Mucosa of rectum (tissue), 2 donors: ENCODE data around the gene AKAP13.
"Not testable (repeated sequence)": the region's sequence is repeated elsewhere in the genome, so short reads cannot be mapped to it uniquely, and the experiment has no call there.

Source experiments
- H3K27ac ChIP-seq, 2 donors: one replicate each; pipeline ENCODE4 v1.7.0; 2013; ENCODE audit warnings: inconsistent platforms in 2 of 2, low read depth in 2 of 2, low read length in 2 of 2
- H3K27me3 ChIP-seq, 2 donors: one replicate each; pipeline ENCODE4 v1.7.0; 2013; ENCODE audit warnings: low read length in 2 of 2; ENCODE audit not compliant: control insufficient read depth in 2 of 2, insufficient read depth in 2 of 2
- H3K36me3 ChIP-seq, 2 donors: one replicate each; pipeline ENCODE4 v1.7.0; 2013; ENCODE audit warnings: low read length in 2 of 2; ENCODE audit not compliant: control insufficient read depth in 2 of 2, insufficient read depth in 2 of 2
- H3K4me1 ChIP-seq, 2 donors: one replicate each; pipeline ENCODE4 v1.7.0; 2013; ENCODE audit warnings: low read length in 2 of 2, mild to moderate bottlenecking in 1 of 2; ENCODE audit not compliant: control insufficient read depth in 2 of 2, insufficient read depth in 2 of 2
- H3K4me3 ChIP-seq, 2 donors: one replicate each; pipeline ENCODE4 v1.7.0; 2013; ENCODE audit warnings: low read length in 2 of 2
- H3K9ac ChIP-seq, 2 donors: one replicate each; pipeline ENCODE4 v1.7.0; 2013; ENCODE audit warnings: low read length in 2 of 2, low read depth in 1 of 2, mild to moderate bottlenecking in 1 of 2
- H3K9me3 ChIP-seq, 2 donors: one replicate each; pipeline ENCODE4 v1.7.0; 2013; ENCODE audit warnings: low read length in 2 of 2; ENCODE audit not compliant: control insufficient read depth in 2 of 2
- donor health status: healthy.
- donor health status: Normal muscosa, but diverticular disease.

Gene AKAP13

DNA sequence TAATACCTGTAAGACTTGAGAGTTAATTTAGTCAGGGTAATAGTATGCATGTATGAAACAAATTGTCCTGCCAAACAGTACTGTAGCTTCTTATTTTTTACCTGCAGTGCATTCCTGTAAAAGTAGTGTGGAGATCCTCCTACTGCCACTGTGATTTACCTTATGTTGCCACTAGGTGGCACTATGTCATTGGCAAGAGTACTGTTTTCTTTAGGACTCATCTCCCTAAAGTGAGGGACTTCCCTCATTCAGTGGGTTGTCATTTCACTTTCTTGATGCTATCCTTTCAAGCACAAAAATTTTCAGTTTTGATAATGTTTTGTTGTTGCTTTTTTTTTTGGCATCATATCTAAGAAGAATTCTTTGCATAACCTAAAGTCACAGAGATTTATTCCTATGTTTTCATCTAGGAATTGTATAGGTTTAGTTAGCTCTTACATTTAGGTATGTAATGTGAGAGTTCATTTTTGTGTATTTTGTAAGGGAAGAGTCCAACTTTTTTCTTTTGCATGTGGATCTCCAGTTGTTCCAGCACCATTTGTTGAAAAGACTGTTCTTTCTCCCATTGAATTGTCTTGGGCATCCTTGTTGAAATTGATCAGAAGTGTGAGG is 105.7 kb downstream of the AKAP13 start:
- H3K27me3 ChIP-seq = no peaks in the 10 kb centered on the region
- no peaks in the 10 kb centered on the region for H3K9me3 ChIP-seq
- no peak overlapping the region for H3K9ac ChIP-seq
- peaks cover 0 to 5% of the 10 kb centered on the region in 2 donors for H3K4me1 ChIP-seq
- H3K4me3 ChIP-seq = no peak overlapping the region
- peaks cover 2 to 3% of the 10 kb centered on the region in 2 donors for H3K36me3 ChIP-seq
- H3K27ac ChIP-seq = no peak overlapping the region

DNA sequence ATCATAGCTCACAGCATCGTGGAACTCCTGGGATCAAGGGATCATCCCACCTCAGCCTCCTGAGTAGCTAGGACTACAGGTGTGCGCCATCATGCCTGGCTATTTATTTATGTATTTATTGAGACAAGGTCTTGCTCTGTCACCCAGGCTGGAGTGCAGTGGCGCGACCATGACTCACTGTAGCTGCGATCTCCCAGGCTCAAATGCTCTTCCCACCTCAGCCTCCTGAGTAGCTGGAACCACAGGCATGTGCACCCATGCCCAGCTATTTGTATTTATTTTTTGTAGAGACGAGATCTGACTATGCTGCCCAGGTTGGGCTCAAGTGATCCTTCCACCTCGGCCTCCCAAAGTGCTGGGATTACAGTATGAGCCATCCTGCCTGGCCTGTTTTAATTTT is 107.4 kb downstream of the AKAP13 start:
- H3K9me3 ChIP-seq, H3K36me3 ChIP-seq, H3K4me1 ChIP-seq, H3K27me3 ChIP-seq, H3K9ac ChIP-seq, H3K27ac ChIP-seq, H3K4me3 ChIP-seq: not testable (repeated sequence)

DNA sequence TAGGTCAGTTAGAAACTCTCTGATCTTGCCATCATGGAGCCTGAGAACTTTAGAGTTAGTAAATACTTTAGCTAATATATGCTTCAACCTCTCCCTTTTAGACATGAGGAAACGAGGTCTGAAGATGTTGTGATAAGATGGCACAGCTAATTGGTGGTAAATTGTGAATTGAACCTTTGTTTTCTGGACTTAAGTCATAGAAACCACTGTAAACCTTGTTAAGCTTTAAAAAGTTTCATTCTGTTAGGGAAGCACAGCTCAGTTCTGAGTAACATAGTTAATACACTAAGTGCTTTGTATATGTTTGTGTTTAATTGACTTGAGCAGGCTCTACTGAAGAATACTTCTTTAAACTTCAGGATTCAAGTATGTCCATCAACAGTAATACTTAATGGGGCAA is 108.6 kb downstream of the AKAP13 start:
- peaks cover 2 to 3% of the 10 kb centered on the region in 2 donors for H3K36me3 ChIP-seq
- peaks cover 0 to 7% of the 10 kb centered on the region in 2 donors for H3K4me1 ChIP-seq
- no peak overlapping the region for H3K9ac ChIP-seq
- no peak overlapping the region for H3K4me3 ChIP-seq
- H3K27ac ChIP-seq = no peak overlapping the region
- H3K9me3 ChIP-seq = no peaks in the 10 kb centered on the region
- no peaks in the 10 kb centered on the region for H3K27me3 ChIP-seq

DNA sequence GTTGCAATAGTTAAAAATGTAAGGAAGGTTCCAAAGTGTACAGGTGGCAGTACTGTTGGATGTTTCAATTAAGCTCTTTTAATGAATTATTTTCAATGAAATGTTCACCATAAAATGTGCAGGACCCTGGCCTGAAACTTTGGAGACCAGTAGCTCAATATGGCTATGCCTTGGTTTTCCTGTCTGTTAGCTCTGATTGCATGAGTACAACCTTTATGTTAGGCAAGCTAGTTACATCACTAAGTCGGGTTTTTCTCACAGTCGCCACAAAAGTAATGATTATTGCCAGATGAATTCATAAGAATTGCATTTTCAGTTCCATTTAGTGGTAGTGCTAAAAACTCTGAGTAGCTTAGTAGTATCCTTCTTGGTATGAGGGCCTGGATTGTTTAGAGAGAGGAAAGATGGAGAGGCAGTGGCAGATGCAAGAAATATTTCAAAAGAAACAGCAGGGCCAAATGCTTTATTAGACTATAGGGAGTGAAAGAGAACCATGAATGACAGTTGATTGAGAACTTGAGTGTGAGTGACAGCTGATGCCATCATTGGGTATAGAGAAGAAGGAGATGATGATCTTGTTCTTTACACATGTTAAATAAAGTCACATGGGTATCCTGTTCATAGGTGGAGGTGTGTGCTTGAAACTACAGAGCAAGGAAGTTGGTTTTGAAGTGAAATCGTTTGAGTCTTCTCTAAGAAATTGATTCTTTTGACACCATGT is 109.5 kb downstream of the AKAP13 start:
- H3K9ac ChIP-seq = no peak overlapping the region
- no peak overlapping the region for H3K4me3 ChIP-seq
- no peaks in the 10 kb centered on the region for H3K27me3 ChIP-seq
- H3K4me1 ChIP-seq = peaks cover 0 to 16% of the 10 kb centered on the region in 2 donors
- peaks cover 2 to 3% of the 10 kb centered on the region in 2 donors for H3K36me3 ChIP-seq
- no peaks in the 10 kb centered on the region for H3K9me3 ChIP-seq
- H3K27ac ChIP-seq = no peak overlapping the region

DNA sequence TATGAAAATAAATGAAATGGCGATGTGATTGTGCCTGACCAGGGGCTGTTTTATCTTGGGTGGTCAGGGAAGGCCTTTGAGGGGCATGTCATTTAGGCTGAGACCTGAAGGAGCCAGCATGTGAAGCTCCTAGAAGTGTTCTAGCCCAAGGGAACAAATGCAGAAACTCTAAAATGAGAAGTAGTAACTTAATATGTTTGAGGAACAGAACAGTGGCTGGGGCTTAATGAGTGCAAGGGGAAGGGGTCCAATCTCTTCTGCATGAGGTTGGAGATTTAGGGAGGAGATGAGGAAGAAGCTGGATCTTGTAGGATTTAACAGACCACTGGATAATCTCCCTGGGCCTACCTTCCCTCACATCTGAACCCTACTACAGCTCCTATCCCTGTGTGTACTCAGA is 110.5 kb downstream of the AKAP13 start:
- no peak overlapping the region for H3K9ac ChIP-seq
- H3K9me3 ChIP-seq = no peaks in the 10 kb centered on the region
- no peaks in the 10 kb centered on the region for H3K27me3 ChIP-seq
- peaks cover 0 to 22% of the 10 kb centered on the region in 2 donors for H3K4me1 ChIP-seq
- H3K27ac ChIP-seq = no peak overlapping the region
- peaks cover 2 to 3% of the 10 kb centered on the region in 2 donors for H3K36me3 ChIP-seq
- H3K4me3 ChIP-seq = no peak overlapping the region

DNA sequence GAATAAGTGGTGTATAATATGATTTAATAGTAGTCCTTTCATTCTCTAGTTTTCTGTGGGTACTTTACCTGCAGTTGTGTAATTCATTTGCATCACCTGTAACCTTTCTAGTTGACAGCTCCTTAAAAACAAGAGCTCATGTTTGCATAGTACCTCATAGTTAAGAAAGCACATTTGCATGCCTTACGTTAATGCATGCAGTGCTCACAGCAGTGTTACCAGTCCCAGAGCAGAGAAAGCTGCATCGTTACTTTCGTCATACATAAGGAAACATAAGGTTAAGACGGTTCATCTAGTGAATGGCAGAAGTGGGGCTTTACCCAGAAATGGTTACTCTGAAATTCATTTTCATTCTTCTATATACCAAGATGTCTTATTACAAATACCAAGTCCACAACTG is 111.3 kb downstream of the AKAP13 start:
- H3K4me3 ChIP-seq = no peak overlapping the region
- H3K4me1 ChIP-seq = peaks cover 0 to 22% of the 10 kb centered on the region in 2 donors
- H3K9ac ChIP-seq = no peak overlapping the region
- no peak overlapping the region for H3K27ac ChIP-seq
- H3K36me3 ChIP-seq = peaks cover 2 to 3% of the 10 kb centered on the region in 2 donors
- no peaks in the 10 kb centered on the region for H3K9me3 ChIP-seq
- H3K27me3 ChIP-seq = no peaks in the 10 kb centered on the region

DNA sequence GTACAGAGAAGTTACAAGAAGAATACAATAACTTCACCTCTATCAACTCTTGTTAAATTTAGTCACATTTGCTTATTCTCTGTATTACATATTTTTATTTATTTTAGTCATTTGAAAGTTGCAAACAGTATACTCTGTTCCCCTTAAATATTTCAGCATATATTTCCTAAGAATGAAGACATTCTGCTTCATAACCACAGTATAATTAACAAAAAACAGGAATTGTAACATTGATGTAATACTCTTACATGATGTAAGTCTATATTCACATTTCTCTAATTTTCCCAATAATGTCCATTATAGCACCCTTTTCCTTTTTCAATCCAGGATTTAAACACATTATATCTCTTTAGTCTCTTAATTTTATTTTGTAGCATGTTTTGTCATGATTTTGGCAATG is 112.0 kb downstream of the AKAP13 start:
- peaks cover 0 to 3% of the 10 kb centered on the region in 2 donors for H3K36me3 ChIP-seq
- H3K9me3 ChIP-seq = no peaks in the 10 kb centered on the region
- H3K4me1 ChIP-seq = peaks cover 3 to 22% of the 10 kb centered on the region in 2 donors
- H3K9ac ChIP-seq = no peak overlapping the region
- H3K27ac ChIP-seq = no peak overlapping the region
- H3K27me3 ChIP-seq = no peaks in the 10 kb centered on the region
- no peak overlapping the region for H3K4me3 ChIP-seq

DNA sequence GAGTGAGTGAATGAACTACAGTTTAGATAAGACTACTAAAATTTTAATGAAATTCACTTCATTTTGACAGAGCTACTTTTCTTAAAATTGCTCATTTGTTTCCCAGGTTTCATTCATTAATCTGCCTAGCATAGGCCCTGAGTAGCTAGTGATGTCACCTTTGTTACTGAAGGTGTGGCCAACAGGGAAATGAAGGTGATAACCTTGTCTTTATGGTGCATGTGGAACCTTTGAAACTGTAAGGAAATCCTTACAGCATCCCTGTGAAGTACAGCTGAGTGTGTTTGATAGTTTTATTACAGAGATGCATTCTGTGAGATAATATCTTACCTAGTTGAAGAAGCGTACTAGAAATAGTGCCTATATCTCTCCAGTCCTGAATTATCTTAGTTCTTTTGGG is 112.9 kb downstream of the AKAP13 start:
- peaks cover 0 to 3% of the 10 kb centered on the region in 2 donors for H3K36me3 ChIP-seq
- no peak overlapping the region for H3K4me3 ChIP-seq
- no peaks in the 10 kb centered on the region for H3K9me3 ChIP-seq
- no peak overlapping the region for H3K9ac ChIP-seq
- H3K27ac ChIP-seq = peak overlapping the region; percentile 75 to 87
- H3K4me1 ChIP-seq = peaks cover 3 to 22% of the 10 kb centered on the region in 2 donors
- H3K27me3 ChIP-seq = no peaks in the 10 kb centered on the region

DNA sequence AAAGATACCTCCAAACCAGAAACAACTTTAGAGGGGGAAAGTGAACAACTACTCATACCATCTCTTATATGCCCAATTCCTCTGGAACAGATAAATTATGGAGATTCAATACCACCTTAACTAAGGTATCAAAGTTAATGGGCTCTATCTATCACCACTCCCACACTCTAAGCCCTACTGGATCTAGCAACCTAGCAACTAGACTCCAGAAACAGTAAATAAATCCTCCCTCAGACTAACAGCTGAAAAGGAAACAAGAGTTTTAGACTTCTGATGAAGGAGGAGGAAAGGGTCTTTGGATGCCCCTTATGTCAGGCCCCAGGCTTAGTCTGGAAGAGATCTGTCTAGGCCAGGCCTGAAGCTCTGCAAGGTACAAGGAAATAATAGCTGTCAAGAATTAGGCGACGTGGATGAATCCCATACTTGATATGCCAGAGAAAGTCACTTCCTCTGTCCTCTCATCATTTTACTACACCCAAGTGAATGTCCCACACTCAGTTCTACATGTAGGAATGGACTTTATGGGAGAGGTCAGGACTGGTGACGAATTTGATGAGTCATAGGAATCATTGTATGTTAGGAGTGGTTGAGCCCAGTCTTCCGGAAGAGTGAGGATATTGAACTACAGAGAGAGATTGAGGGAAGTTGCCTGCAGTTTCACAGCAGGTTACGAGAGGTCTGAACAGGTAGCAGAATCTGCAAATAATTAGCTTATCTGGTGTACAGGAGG is 113.8 kb downstream of the AKAP13 start:
- peak overlapping the region in 1 of 2 donors; percentile 53 for H3K9ac ChIP-seq
- peaks cover 0 to 3% of the 10 kb centered on the region in 2 donors for H3K36me3 ChIP-seq
- no peaks in the 10 kb centered on the region for H3K9me3 ChIP-seq
- no peaks in the 10 kb centered on the region for H3K27me3 ChIP-seq
- H3K27ac ChIP-seq = peak overlapping the region; percentile 75 to 87
- peaks cover 3 to 22% of the 10 kb centered on the region in 2 donors for H3K4me1 ChIP-seq
- H3K4me3 ChIP-seq = no peak overlapping the region

DNA sequence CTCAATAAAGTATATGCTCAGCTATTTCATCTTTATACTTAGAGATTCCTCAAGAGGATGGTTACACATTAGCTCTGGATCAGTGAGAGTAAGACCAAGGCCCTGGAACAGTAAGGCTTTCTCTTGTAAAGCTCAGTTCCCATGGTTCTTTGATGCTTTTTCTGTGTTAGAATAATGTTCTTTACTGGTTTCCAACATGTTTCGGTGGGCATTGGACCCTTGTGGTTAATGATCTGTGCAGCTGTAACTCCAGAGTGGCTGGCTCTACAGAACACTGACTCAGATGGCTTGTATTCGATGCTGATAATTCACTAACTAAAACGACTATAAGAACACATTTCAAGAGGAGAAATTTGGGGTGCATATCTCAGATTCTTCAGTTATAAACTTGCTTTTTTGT is 114.7 kb downstream of the AKAP13 start:
- Histone ChIP-seq H3K9me3 (no peaks in the 10 kb centered on the region), H3K36me3 (peaks cover 0 to 3% of the 10 kb centered on the region in 2 donors), H3K4me1 (peaks cover 6 to 31% of the 10 kb centered on the region in 2 donors), H3K27me3 (no peaks in the 10 kb centered on the region), H3K27ac (peak overlapping the region; percentile 75 to 87), H3K9ac (peak overlapping the region in 1 of 2 donors; percentile 53), H3K4me3 (no peak overlapping the region)
